Right lobe of liver (tissue), 6 donors: ENCODE results near the gene APC2. TPM values are rescaled to one million over a fixed set of nuclear protein-coding genes. Genes with fewer than 3 reads are reported as not detected.

Experiments
- ATAC-seq, 4 donors: fragments of 200-7000 bp; cut with Tn5 transposase; one replicate each; pipeline ENCODE4 v1.9.1; 2020; ENCODE audit warnings: mild to moderate bottlenecking in 4 of 4, moderate library complexity in 4 of 4
- DNase-seq, 3 donors: peaks; one replicate each; pipeline ENCODE4 v3.0.0-alpha.2; 2020
- H3K27ac ChIP-seq, 3 donors: fragments of 200-600 bp; one replicate each; pipeline ENCODE4 v1.8.0; 2022
- H3K27me3 ChIP-seq, 2 donors: fragments of 200-600 bp; one replicate each; pipeline ENCODE4 v1.8.0; 2022
- H3K36me3 ChIP-seq, 4 donors: fragments of 200-600 bp; sonication (generic) in 1 of 4; one replicate each; pipeline versions ENCODE4 v1.5.1 to v1.8.0; 2017 to 2022; ENCODE audit warnings: control low read depth in 1 of 4
- H3K4me1 ChIP-seq, 4 donors: fragments of 200-600 bp; sonication (generic) in 1 of 4; one replicate each; pipeline versions ENCODE4 v1.5.1 to v1.8.0; 2017 to 2022; ENCODE audit warnings: control low read depth in 1 of 4
- H3K4me3 ChIP-seq, 3 donors: fragments of 200-600 bp; one replicate each; pipeline ENCODE4 v1.8.0; 2022
- H3K9me3 ChIP-seq, 4 donors: fragments of 200-600 bp; sonication (generic) in 1 of 4; one replicate each; pipeline versions ENCODE4 v1.5.1 to v1.8.0; 2017 to 2022; ENCODE audit warnings: control low read depth in 1 of 4
- POLR2A ChIP-seq: fragments of 450-650 bp; IDR thresholded peaks from one replicate; pipeline ENCODE4 v1.6.1; 2017; ENCODE audit warnings: antibody characterized with exemption, mild to moderate bottlenecking
- WGBS: methylation state at CpG from one replicate; pipeline ENCODE4 v1.1.6; 2018; ENCODE audit warnings: low coverage, low lambda C conversion rate; ENCODE audit not compliant: insufficient coverage; ENCODE audit errors: missing lambda C conversion rate; 5-methylcytosine and 5-hydroxymethylcytosine counted together
- intact Hi-C, 2 donors: fragments of 100-400 bp; cut with DNase I; formaldehyde crosslinking; loops; one replicate each; pipeline versions ENCODE4 v1.11.2 to v1.14.1; 2022
- total RNA-seq, 6 experiments: library from RNA; depleted of rRNA in 2 of 6; stranded (reverse); fragments of >200 nt in 2 of 6; fragmentation: NEBNext Ultra II Directional in 3 of 6; extraction: Animal tissue kit (Norgen Biotek cat#: 25700) in 3 of 6; gene quantifications; one replicate each; pipeline versions ENCODE4 v1.1.0 to v1.2.4, GENCODE V29; 2016 to 2023
- TF ChIP-seq, protein P1 (sequence below), 4 donors: fragments of 200-600 bp in 3 of 4; fragments of 450-650 bp in 1 of 4; IDR thresholded peaks; one replicate each; pipeline versions ENCODE4 v1.5.1 to v1.8.0; 2016 to 2022; ENCODE audit warnings: antibody characterized with exemption in 4 of 4, mild to moderate bottlenecking in 2 of 4
- donor health status: DM: no; HTN: yes; CAD: no.
- donor health status: DM: no; HTN: no; CAD: no.
- donor health status: DM: no; HTN: no; CAD: no.
- donor health status: DM: no; HTN: yes; CAD: no.
- donor health status: DM: no; HTN: yes; CAD: no.

APC2 gene
- total RNA-seq, 6 experiments from 2014 or later, result 0.06 to 0.13 (median 0.06) TPM; not detected in 3

DNA sequence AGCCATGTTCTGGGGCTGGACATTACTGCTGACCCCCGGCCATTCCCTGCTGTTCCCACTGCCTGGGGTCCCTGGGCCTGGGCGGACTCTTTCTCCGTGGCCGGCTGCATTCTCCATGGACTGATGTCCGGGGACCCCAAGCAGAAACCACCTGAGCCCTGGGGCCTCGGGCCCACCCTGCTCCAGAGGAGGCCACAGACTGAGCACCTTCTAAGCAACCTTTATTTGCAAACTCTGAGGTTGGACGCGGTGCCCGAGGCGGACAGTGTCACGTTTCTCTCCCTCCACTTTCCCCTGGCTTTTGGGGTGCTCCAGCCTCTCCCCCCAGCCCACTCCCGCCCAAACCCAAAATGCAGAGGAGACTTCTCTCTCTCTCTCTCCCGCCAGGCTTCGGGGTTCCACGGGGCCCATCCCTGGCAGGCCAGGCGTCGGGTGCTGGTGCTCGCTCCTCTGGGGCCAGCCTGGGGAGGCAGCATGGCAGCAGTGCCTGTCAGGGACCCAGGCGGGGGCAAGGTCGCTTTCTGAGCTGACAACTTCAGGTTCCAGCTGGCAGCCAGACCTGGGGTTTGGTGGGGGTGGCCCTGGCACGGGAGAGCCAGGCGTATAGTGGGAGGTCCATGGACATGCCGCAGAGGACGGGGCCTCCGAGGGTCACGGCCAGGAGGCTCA lies 31.4 kb downstream of the APC2 start:
- intact Hi-C loops, result no loop called here
- TF ChIP-seq, protein P1, sequence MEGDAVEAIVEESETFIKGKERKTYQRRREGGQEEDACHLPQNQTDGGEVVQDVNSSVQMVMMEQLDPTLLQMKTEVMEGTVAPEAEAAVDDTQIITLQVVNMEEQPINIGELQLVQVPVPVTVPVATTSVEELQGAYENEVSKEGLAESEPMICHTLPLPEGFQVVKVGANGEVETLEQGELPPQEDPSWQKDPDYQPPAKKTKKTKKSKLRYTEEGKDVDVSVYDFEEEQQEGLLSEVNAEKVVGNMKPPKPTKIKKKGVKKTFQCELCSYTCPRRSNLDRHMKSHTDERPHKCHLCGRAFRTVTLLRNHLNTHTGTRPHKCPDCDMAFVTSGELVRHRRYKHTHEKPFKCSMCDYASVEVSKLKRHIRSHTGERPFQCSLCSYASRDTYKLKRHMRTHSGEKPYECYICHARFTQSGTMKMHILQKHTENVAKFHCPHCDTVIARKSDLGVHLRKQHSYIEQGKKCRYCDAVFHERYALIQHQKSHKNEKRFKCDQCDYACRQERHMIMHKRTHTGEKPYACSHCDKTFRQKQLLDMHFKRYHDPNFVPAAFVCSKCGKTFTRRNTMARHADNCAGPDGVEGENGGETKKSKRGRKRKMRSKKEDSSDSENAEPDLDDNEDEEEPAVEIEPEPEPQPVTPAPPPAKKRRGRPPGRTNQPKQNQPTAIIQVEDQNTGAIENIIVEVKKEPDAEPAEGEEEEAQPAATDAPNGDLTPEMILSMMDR (IDR thresholded peaks at IDR 0.05), result no peak
- TF ChIP-seq POLR2A, result no peak
- Histone ChIP-seq H3K4me3 (no peak overlapping the region), H3K9me3 (no peaks in the 10 kb centered on the region), H3K4me1 (peaks cover 0 to 9% (median 4%) of the 10 kb centered on the region in 4 donors), H3K27ac (no peak overlapping the region), H3K36me3 (no peaks in the 10 kb centered on the region), H3K27me3 (no peaks in the 10 kb centered on the region)
- 57% methylated on average over 4 of the region's 26 CpGs for WGBS
- ATAC-seq (no peak), DNase-seq (peak in 1 of 3 donors; percentile 52)

DNA sequence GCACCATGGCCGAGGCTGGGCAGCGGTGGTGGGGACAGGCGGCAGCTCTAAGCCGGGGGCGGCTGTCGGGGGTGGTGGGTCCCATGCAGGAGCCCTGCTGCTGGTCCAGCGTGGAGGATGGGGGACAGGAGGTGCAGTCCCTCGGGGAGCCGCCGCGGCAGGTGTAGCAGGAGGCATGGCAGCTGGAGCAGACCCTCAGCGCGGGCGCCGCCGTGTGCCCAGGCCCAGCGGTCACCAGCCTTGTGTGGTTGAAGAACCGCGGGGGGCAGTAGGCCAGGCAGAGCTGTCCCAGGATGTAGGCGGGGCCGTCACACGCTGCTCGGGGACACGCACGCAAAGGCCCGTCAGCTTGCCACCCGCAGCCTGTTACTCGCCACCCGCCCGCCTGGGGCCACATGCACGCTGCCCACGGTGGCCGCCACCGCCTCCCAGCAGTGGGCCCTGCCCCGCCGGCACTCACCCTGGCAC lies 32.0 kb downstream of the APC2 start:
- ATAC-seq (no peak), DNase-seq (peak in 2 of 3 donors; percentile 21 to 53)
- no peak overlapping the region for H3K4me3 ChIP-seq
- H3K9me3 ChIP-seq, result no peaks in the 10 kb centered on the region
- peaks cover 0 to 9% (median 4%) of the 10 kb centered on the region in 4 donors for H3K4me1 ChIP-seq
- WGBS, result no CpG with 5 or more reads among the region's 36 CpGs
- H3K27ac ChIP-seq, result no peak overlapping the region
- H3K27me3 ChIP-seq, result no peaks in the 10 kb centered on the region
- TF ChIP-seq, protein P1 (IDR thresholded peaks at IDR 0.05), result no peak
- no peak for TF ChIP-seq POLR2A
- intact Hi-C loops, result no loop called here
- no peaks in the 10 kb centered on the region for H3K36me3 ChIP-seq

DNA sequence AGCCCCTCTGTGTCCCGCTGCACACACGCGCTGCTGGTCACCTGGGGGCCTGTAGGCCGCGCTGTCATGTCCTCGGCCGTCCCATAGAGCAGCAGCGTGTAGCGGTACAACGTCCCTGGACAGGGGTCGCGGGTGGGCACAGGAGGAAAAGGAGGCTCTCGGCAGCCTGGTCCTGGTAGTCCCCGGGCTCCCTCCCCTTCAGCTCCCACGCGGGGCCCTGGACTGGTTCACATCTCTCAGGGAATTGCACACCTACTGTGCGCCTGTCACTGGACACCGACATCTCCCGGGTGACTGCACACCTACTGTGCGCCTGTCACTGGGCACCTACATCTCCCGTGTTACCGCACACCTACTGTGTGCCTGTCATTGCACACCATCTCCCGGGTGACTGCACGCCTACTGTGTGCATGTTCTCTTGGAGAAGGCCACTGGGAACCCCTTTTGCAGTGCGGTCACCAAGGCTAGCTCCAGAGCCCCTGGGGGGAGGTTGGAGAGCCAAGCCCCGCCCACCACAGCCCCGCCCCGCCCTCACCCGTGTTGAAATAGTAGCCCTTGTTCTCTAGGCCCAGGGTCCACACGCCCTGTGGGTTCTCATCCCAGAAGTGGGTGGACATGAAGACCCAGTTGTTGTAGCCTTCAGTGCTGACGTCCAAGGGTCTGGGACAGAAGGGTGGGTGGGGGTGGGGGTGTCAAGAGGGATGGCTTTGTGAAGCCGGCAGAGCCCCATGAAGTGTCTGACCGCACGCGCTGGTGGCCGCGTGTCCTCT lies 32.6 kb downstream of the APC2 start:
- Histone ChIP-seq H3K9me3 (no peaks in the 10 kb centered on the region), H3K36me3 (no peaks in the 10 kb centered on the region), H3K4me3 (no peak overlapping the region), H3K27me3 (no peaks in the 10 kb centered on the region), H3K27ac (no peak overlapping the region), H3K4me1 (peaks cover 0 to 9% (median 3%) of the 10 kb centered on the region in 4 donors)
- TF ChIP-seq, protein P1 (IDR thresholded peaks at IDR 0.05), result no peak
- no peak for TF ChIP-seq POLR2A
- WGBS, result 0% methylated on average over 1 of the region's 37 CpGs
- peak in 1 of 3 donors; percentile 20 for DNase-seq
- intact Hi-C loops, result no loop called here
- ATAC-seq, result no peak

DNA sequence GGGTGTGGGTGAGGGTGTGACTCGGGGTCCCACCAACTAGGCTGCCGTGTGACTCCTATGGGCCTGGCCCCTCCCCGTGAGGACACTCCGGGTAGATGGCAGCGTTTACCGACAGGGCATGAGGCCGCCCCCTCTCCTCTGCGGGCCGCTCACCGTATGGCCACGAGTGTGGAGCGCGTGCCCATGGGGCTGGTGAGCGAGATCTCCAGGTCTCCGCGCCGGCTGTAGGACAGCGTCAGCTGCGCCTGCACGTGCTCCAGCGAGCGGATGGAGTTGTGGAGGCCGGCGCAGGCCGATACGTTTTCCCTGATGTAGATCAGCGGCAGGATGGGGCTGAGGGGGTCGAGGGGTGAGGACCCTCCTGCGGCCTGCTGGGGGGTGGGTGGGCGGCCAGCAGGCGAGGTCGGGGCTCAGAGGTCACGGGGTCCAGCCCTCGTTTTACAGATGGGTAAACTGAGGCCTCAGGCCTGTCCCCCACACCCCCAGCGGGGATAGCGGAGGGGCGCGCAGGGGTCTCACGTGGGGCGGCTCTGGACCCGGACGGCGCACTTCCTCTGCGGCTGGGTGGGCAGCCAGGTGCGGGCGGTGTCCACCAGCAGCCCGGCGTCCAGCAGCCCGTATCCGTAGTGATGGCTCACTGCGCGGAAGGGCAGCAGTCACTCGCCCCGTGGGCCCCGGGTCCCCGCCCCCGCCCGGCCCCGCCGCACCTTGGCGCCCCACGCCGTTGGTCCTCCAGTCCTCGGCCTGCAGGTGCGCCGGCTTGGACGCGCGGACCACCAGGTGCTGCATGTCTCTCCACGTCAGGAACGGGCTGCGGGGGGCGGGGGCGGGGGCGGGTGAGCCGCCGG lies 33.4 kb downstream of the APC2 start:
- 85% methylated on average over 4 of the region's 77 CpGs for WGBS
- DNase-seq (peak in 1 of 3 donors; percentile 19), ATAC-seq (no peak)
- Histone ChIP-seq H3K4me1 (peaks cover 0 to 1% (median 0%) of the 10 kb centered on the region in 4 donors), H3K27ac (no peak overlapping the region), H3K36me3 (no peaks in the 10 kb centered on the region), H3K27me3 (no peaks in the 10 kb centered on the region), H3K4me3 (no peak overlapping the region), H3K9me3 (no peaks in the 10 kb centered on the region)
- no peak for TF ChIP-seq POLR2A
- intact Hi-C loops, result no loop called here
